Colonic mucosa (tissue), 4 donors: ENCODE results near the gene KLF7. TPM values are rescaled to one million over a fixed set of nuclear protein-coding genes. Genes with fewer than 3 reads are reported as not detected.

ENCODE experiments used
- DNase-seq: peaks from one replicate; pipeline ENCODE4 v3.0.0-alpha.2; 2020
- H3K27ac ChIP-seq: fragments of 200-600 bp; one replicate; pipeline ENCODE4 v1.8.0; 2021
- H3K27me3 ChIP-seq: fragments of 200-600 bp; one replicate; pipeline ENCODE4 v1.8.0; 2021
- H3K36me3 ChIP-seq: fragments of 200-600 bp; one replicate; pipeline ENCODE4 v1.8.0; 2021
- H3K4me1 ChIP-seq: fragments of 200-600 bp; one replicate; pipeline ENCODE4 v1.8.0; 2021; ENCODE audit warnings: mild to moderate bottlenecking
- H3K4me3 ChIP-seq: fragments of 200-600 bp; one replicate; pipeline ENCODE4 v1.8.0; 2021
- H3K9ac ChIP-seq, 2 donors: one replicate each; pipeline ENCODE4 v1.7.0; 2013; ENCODE audit warnings: control low read depth in 2 of 2, low read depth in 2 of 2, low read length in 2 of 2
- H3K9me3 ChIP-seq: fragments of 200-600 bp; one replicate; pipeline ENCODE4 v1.8.0; 2021
- intact Hi-C: fragments of 100-400 bp; cut with DNase I; formaldehyde crosslinking; loops from one replicate; pipeline ENCODE4 v1.14.1; 2022
- total RNA-seq, 2 donors: library from RNA; stranded (reverse); fragmentation: NEBNext Ultra II Directional in 1 of 2; extraction: Animal tissue kit (Norgen Biotek cat#: 25700) in 1 of 2; gene quantifications; one replicate each; pipeline ENCODE4 v1.2.1, GENCODE V29; 2021
- TF ChIP-seq, protein P1 (sequence below): fragments of 200-600 bp; IDR thresholded peaks from one replicate; pipeline ENCODE4 v1.8.0; 2022; ENCODE audit warnings: antibody characterized with exemption, mild to moderate bottlenecking
- donor health status: healthy.
- donor health status: DM: no; HTN: no; CAD: no.
- donor health status: DM: no; HTN: no; CAD: no.

Gene KLF7
- total RNA-seq, 2 donors from 2014 or later = 4.7 to 12.9 TPM

DNA sequence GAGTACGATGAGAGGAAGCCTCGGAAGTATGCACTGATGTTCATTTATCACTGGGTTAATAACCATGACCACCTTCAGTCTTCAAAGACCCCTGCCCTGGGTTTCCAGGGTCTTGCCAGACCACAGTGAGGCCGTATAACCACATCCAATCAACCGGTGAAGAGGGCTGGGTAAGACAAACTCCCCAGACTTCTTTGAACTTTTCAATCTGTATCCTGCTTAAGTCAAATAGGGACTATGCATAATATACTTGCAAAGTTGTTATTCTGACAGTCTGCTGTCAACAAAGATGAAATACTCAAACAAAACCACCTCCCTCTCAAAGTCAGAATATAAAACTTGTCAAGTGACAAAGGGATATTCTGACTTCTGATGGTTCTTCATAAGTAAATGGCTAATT, 54.0 kb downstream of the KLF7 start:
- Histone ChIP-seq H3K36me3 (no peaks in the 10 kb centered on the region), H3K9me3 (no peaks in the 10 kb centered on the region), H3K9ac (no peak overlapping the region), H3K4me3 (no peak overlapping the region), H3K27ac (no peak overlapping the region), H3K4me1 (no peaks in the 10 kb centered on the region), H3K27me3 (no peaks in the 10 kb centered on the region)
- DNase-seq = no peak
- intact Hi-C loops = no loop called here
- TF ChIP-seq, protein P1, sequence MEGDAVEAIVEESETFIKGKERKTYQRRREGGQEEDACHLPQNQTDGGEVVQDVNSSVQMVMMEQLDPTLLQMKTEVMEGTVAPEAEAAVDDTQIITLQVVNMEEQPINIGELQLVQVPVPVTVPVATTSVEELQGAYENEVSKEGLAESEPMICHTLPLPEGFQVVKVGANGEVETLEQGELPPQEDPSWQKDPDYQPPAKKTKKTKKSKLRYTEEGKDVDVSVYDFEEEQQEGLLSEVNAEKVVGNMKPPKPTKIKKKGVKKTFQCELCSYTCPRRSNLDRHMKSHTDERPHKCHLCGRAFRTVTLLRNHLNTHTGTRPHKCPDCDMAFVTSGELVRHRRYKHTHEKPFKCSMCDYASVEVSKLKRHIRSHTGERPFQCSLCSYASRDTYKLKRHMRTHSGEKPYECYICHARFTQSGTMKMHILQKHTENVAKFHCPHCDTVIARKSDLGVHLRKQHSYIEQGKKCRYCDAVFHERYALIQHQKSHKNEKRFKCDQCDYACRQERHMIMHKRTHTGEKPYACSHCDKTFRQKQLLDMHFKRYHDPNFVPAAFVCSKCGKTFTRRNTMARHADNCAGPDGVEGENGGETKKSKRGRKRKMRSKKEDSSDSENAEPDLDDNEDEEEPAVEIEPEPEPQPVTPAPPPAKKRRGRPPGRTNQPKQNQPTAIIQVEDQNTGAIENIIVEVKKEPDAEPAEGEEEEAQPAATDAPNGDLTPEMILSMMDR = no peak

DNA sequence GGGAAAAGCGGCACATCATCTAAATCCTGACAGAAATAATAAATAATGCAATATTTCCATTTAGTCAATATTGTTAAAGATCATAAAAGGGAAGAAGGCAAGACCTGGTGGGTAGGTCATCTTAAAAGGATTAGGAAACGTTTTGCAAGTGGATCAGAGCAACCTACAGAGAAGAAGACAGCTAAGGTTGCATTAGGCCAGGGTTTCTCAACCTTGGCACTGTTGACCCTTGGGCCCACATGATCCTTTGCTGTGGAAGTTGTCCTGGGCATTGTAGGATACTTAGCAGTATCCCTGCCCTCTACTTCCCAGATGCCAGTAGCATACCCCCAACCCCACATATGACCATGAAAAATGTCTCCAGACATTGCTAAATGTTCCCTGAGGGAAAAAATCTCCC, 55.0 kb downstream of the KLF7 start:
- Histone ChIP-seq H3K27ac (no peak overlapping the region), H3K9ac (no peak overlapping the region), H3K36me3 (no peaks in the 10 kb centered on the region), H3K4me1 (no peaks in the 10 kb centered on the region), H3K4me3 (no peak overlapping the region), H3K9me3 (no peaks in the 10 kb centered on the region), H3K27me3 (no peaks in the 10 kb centered on the region)
- intact Hi-C loops = no loop called here
- DNase-seq = no peak
- TF ChIP-seq, protein P1 = no peak

DNA sequence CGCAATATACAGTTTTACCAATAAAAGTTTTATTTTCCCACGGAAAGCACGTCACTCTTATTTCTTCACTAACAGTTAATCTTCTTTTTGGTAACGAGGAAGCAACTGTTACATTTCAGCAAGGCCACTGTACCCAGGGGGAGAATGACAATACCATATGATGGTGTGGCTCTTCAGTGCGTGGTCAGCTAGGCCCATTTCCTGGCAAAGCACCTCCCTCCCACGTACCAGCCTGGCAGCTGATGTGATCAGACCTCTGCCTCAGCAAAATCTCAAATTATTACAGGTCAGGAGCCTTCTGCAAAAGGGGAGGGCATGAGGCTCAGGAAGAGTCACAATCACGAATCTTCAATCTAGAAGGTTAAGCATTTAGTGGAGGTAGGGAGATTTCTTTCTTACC, 55.4 kb downstream of the KLF7 start:
- H3K9me3 ChIP-seq = no peaks in the 10 kb centered on the region
- TF ChIP-seq, protein P1 = no peak
- DNase-seq = no peak
- H3K27ac ChIP-seq = no peak overlapping the region
- H3K4me3 ChIP-seq = no peak overlapping the region
- no peaks in the 10 kb centered on the region for H3K36me3 ChIP-seq
- no peak overlapping the region for H3K9ac ChIP-seq
- no peaks in the 10 kb centered on the region for H3K4me1 ChIP-seq
- no peaks in the 10 kb centered on the region for H3K27me3 ChIP-seq
- intact Hi-C loops = no loop called here

DNA sequence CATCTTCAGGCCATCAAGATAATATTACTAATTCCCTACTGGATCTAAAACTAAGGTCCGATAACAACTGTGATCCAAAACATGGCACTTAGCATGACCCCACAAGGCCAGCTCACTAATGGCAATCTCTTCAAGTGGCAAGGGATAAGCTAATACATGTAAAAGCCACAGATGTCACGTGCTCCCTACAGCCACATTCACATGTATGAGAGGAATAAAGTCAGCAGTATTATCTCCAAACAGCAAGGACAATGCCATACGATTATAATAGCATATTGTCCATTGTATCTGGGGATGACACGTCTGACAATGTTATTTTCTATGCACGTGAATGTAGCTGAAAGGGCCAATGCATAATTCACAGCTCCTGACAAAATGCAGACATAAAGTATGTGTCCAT, 56.0 kb downstream of the KLF7 start:
- H3K27me3 ChIP-seq = no peaks in the 10 kb centered on the region
- no peak overlapping the region for H3K9ac ChIP-seq
- intact Hi-C loops = no loop called here
- H3K4me3 ChIP-seq = no peak overlapping the region
- no peaks in the 10 kb centered on the region for H3K9me3 ChIP-seq
- H3K36me3 ChIP-seq = no peaks in the 10 kb centered on the region
- H3K4me1 ChIP-seq = no peaks in the 10 kb centered on the region
- no peak overlapping the region for H3K27ac ChIP-seq
- TF ChIP-seq, protein P1 = no peak
- no peak for DNase-seq

DNA sequence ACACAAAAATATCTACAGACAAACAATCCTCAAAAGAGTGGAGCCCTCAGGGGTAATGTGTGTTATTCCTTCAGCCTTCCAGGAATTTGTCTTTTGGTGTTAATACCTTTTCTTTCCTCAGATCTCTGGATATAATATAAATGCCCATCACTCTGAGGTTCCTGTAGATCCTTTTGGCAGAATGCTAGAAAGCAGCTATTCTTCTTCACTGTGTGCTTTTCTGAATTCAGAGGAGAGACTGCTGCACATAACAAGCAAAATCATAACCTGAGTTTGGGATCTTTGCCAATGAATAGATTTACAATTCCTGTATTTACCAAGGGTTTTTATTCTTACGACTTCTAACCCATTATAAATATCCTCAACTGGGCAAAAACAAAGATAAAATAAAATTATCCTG, 57.3 kb downstream of the KLF7 start:
- no peak for DNase-seq
- Histone ChIP-seq H3K9ac (no peak overlapping the region), H3K27me3 (no peaks in the 10 kb centered on the region), H3K27ac (no peak overlapping the region), H3K4me1 (no peaks in the 10 kb centered on the region), H3K4me3 (no peak overlapping the region), H3K36me3 (no peaks in the 10 kb centered on the region), H3K9me3 (no peaks in the 10 kb centered on the region)
- TF ChIP-seq, protein P1 = no peak
- intact Hi-C loops = no loop called here

DNA sequence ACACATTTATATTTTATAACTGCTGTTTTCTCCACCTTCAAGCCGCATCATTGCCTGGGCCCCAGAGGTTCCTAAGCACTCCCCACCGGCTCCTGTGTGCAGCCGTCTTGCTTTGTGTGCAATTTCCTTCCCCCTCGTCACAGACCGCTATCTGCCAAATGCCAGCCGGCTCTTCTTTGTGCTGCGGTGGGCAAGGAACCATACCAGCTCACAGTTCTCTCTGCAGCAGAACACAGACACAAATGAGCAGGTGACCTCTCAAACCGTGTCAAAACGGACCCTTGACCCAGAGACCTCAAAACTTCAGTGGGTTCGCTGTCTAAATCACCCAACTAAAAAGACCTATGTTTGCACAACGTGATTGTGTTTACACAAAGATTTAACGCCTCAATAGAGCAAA, 58.2 kb downstream of the KLF7 start:
- Histone ChIP-seq H3K4me3 (no peak overlapping the region), H3K9me3 (no peaks in the 10 kb centered on the region), H3K27ac (no peak overlapping the region), H3K36me3 (no peaks in the 10 kb centered on the region), H3K4me1 (no peaks in the 10 kb centered on the region), H3K9ac (no peak overlapping the region), H3K27me3 (no peaks in the 10 kb centered on the region)
- no peak for DNase-seq
- intact Hi-C loops = no loop called here
- TF ChIP-seq, protein P1 = no peak
